ENCODE data around the gene TBC1D10A. TPM values are rescaled to one million over a fixed set of nuclear protein-coding genes. Genes with fewer than 3 reads are reported as not detected.

The TBC1D10A gene
- total RNA-seq, 2 experiments from 2014 or later, result 38.9 to 41.8 TPM

DNA sequence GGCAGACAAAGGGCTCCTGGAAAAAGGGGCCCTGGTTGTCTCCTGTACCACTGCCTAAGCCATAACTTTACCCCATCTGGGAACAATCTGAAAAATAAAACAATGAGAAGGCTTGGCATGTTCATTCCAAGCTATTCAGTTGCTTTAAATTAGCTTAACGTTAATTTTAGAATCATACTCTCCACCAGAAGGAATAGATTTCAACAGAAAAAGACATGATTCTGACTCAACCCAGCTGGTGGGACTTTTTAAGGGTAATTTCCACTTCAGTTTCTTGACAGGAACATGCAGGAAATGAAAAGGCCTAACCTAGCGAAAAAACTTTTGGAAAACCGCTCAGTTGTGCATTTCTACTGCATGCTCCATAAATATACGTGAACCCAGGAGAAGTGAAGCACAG, 22.1 kb upstream of the TBC1D10A start:
- peaks cover 67% of the 10 kb centered on the region for H3K4me1 Mint-ChIP-seq (ENCODE audit: low read depth)
- Histone ChIP-seq H3K4me1 (ENCODE audit: insufficient read depth, low read length) (peaks cover 76% of the 10 kb centered on the region), H3K9me3 (ENCODE audit: control insufficient read depth in 1 of 2, insufficient read depth in 1 of 2, low read length in 2 of 2) (no peaks in the 10 kb centered on the region), H3K27ac (ENCODE audit: low read depth in 1 of 2, low read length in 2 of 2) (no peak overlapping the region), H3K36me3 (ENCODE audit: insufficient read depth, low read length) (peaks cover 95% of the 10 kb centered on the region), H3K27me3 (ENCODE audit: control insufficient read depth in 1 of 2, insufficient read depth in 2 of 2, low read length in 2 of 2) (no peaks in the 10 kb centered on the region), H3K4me3 (ENCODE audit: low read length) (no peak overlapping the region)
- peak overlapping the region; percentile 25 for H3K4me3 Mint-ChIP-seq
- peaks cover 99% of the 10 kb centered on the region for H3K36me3 Mint-ChIP-seq (ENCODE audit: low read depth)
- peak overlapping the region; percentile 49 for H3K27ac Mint-ChIP-seq
- DNase-seq, result no peak
- TF ChIP-seq, protein P1, sequence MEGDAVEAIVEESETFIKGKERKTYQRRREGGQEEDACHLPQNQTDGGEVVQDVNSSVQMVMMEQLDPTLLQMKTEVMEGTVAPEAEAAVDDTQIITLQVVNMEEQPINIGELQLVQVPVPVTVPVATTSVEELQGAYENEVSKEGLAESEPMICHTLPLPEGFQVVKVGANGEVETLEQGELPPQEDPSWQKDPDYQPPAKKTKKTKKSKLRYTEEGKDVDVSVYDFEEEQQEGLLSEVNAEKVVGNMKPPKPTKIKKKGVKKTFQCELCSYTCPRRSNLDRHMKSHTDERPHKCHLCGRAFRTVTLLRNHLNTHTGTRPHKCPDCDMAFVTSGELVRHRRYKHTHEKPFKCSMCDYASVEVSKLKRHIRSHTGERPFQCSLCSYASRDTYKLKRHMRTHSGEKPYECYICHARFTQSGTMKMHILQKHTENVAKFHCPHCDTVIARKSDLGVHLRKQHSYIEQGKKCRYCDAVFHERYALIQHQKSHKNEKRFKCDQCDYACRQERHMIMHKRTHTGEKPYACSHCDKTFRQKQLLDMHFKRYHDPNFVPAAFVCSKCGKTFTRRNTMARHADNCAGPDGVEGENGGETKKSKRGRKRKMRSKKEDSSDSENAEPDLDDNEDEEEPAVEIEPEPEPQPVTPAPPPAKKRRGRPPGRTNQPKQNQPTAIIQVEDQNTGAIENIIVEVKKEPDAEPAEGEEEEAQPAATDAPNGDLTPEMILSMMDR (IDR thresholded peaks at IDR 0.05), result no peak
- no peaks in the 10 kb centered on the region for H3K9me3 Mint-ChIP-seq
- no peaks in the 10 kb centered on the region for H3K27me3 Mint-ChIP-seq
- intact Hi-C loops (cut with DNase I, micrococcal nuclease), result no loop called here
- ChIA-PET POLR2A (interaction anchor here (1.2 kb wide), 1 partner anchor 21 kb away, joined by 4 read pairs; the partner anchor contains the start of gene TBC1D10A), CTCF (interaction anchor here (1.8 kb wide), 1 partner anchor 61 kb away, joined by 5 read pairs; no protein-coding TSS in a partner anchor)
- ATAC-seq (ENCODE audit: poor library complexity), result no peak

GRCh38 chr22:30348404-30348803, 21.7 kb upstream of the TBC1D10A start:
- H3K9me3 Mint-ChIP-seq, result no peaks in the 10 kb centered on the region
- H3K27me3 Mint-ChIP-seq, result no peaks in the 10 kb centered on the region
- no peaks in the 10 kb centered on the region for H3K9me3 ChIP-seq (ENCODE audit: control insufficient read depth in 1 of 2, insufficient read depth in 1 of 2, low read length in 2 of 2)
- H3K4me1 ChIP-seq (ENCODE audit: insufficient read depth, low read length), result peaks cover 73% of the 10 kb centered on the region
- peaks cover 99% of the 10 kb centered on the region for H3K36me3 Mint-ChIP-seq (ENCODE audit: low read depth)
- ChIA-PET CTCF (interaction anchor here (1.8 kb wide), 1 partner anchor 61 kb away, joined by 5 read pairs; no protein-coding TSS in a partner anchor), POLR2A (interaction anchor here (1.2 to 1.7 kb wide), 2 partner anchors 8 to 21 kb away, joined by 3 to 4 read pairs; partner anchors contain the start of genes SF3A1 and TBC1D10A)
- no peak overlapping the region for H3K4me3 ChIP-seq (ENCODE audit: low read length)
- ATAC-seq (ENCODE audit: poor library complexity) (no peak), DNase-seq (no peak)
- peak overlapping the region; percentile 49 for H3K27ac Mint-ChIP-seq
- no peak overlapping the region for H3K27ac ChIP-seq (ENCODE audit: low read depth in 1 of 2, low read length in 2 of 2)
- H3K4me1 Mint-ChIP-seq (ENCODE audit: low read depth), result peaks cover 63% of the 10 kb centered on the region
- no peak overlapping the region for H3K4me3 Mint-ChIP-seq
- H3K27me3 ChIP-seq (ENCODE audit: control insufficient read depth in 1 of 2, insufficient read depth in 2 of 2, low read length in 2 of 2), result no peaks in the 10 kb centered on the region
- peaks cover 95% of the 10 kb centered on the region for H3K36me3 ChIP-seq (ENCODE audit: insufficient read depth, low read length)
- TF ChIP-seq, protein P1 (IDR thresholded peaks at IDR 0.05), result no peak
- intact Hi-C loops (cut with DNase I, micrococcal nuclease), result no loop called here

DNA sequence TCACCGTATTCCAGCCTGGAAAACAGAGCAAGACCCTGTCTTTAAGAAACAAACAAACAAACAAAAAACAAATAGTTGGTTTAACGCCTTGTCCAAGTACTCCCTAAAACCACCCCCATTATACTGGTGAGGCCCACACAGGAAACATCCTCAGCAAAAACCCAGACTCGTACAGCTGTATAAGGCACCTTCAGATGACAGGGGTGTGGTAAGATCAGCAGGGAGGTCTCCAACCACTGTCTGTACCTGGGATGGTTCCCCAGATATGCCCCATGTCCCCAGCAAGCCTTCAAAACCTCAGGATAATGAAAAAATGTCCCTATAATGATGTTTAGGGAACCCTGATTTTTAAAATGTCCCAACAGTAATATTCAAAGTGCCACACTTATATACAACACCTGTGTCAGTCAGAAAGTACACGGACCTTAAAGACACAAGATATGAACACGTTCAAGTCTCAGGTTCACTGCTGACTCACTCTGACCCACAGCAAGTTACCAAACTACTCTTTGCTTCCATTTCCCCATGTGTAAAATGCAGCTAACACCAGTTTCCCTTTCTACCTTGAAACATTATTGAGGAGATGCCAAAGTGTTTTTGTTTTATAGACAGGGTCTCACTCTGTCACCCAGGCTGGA, 20.6 kb upstream of the TBC1D10A start:
- Histone ChIP-seq H3K36me3 (ENCODE audit: insufficient read depth, low read length) (peaks cover 98% of the 10 kb centered on the region), H3K27ac (ENCODE audit: low read depth in 1 of 2, low read length in 2 of 2) (peak overlapping the region in 1 of 2 donors; percentile 35), H3K9me3 (ENCODE audit: control insufficient read depth in 1 of 2, insufficient read depth in 1 of 2, low read length in 2 of 2) (no peaks in the 10 kb centered on the region), H3K27me3 (ENCODE audit: control insufficient read depth in 1 of 2, insufficient read depth in 2 of 2, low read length in 2 of 2) (no peaks in the 10 kb centered on the region), H3K4me3 (ENCODE audit: low read length) (no peak overlapping the region), H3K4me1 (ENCODE audit: insufficient read depth, low read length) (peaks cover 65% of the 10 kb centered on the region)
- intact Hi-C loops (cut with DNase I, micrococcal nuclease), result no loop called here
- TF ChIP-seq, protein P1 (IDR thresholded peaks at IDR 0.05), result no peak
- DNase-seq, result no peak
- Mint-ChIP-seq H3K27me3 (no peaks in the 10 kb centered on the region), H3K9me3 (no peaks in the 10 kb centered on the region), H3K4me1 (ENCODE audit: low read depth) (peaks cover 55% of the 10 kb centered on the region), H3K4me3 (no peak overlapping the region), H3K36me3 (ENCODE audit: low read depth) (peaks cover 100% of the 10 kb centered on the region), H3K27ac (peak overlapping the region; percentile 55)
- ChIA-PET POLR2A (interaction anchor here (1.7 kb wide), 1 partner anchor 9 kb away, joined by 3 read pairs; the partner anchor contains the start of gene SF3A1), CTCF (interaction anchor here (0.9 kb wide), 1 partner anchor 11 kb away, joined by 3 read pairs; no protein-coding TSS in a partner anchor)
- peak; percentile 30 for ATAC-seq (ENCODE audit: poor library complexity)

Data from CD4-positive, alpha-beta T cell (primary cell).